ENCODE results near the gene PRAMEF8.
"Not testable (repeated sequence)": the region's sequence is repeated elsewhere in the genome, so short reads cannot be mapped to it uniquely, and the experiment has no call there.

The PRAMEF8 gene

DNA sequence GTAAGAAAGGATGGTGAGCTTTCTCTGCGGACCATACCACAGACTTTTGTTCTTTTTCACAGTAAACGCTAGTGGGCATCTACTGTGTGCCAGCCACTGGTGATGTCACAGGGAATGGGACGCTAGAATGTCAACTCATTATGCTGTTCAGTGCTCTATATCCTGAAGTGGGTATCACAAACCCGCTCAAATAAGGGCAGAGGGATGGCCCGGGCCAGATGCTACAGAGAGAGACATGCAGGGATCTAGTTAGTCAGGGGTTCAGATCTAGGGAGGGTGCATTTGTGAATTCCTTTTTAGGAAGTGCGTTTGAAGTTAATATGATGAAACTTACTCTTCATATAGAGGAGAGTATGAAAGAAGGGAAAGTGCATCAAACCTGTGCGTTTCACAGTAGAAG lies 37.8 kb downstream of the PRAMEF8 start:
- H3K36me3 ChIP-seq (ENCODE audit: control insufficient read depth, insufficient read depth, low read length); H3K27ac ChIP-seq (ENCODE audit: low read length); H3K9me3 ChIP-seq (ENCODE audit: control insufficient read depth, insufficient read depth, low read length); DNase-seq (ENCODE audit: low read depth, low spot score); H3K4me3 ChIP-seq (ENCODE audit: low read length); H3K4me1 ChIP-seq (ENCODE audit: control insufficient read depth, insufficient read depth, low read length); H3K27me3 ChIP-seq (ENCODE audit: control insufficient read depth, insufficient read depth, low read length): not testable (repeated sequence)
- no CpG with 5 or more reads among the region's 7 CpGs for WGBS (ENCODE audit: insufficient coverage, insufficient read length)

DNA sequence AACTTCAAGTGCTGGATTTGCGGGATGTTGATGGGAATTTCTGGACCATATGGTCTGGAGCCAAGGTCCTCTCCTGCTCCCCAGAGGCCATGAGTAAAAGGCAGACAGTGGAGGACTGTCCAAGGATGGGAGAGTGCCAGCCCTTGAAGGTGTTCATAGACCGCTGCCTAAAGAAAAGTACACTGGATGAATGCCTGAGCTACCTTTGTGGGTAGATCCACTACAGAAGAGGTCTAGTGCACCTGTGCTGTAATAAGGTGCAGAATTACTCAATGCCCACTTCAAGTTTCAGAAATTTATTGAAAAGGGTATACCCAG lies 38.4 kb downstream of the PRAMEF8 start:
- DNase-seq (ENCODE audit: low read depth, low spot score); H3K4me3 ChIP-seq (ENCODE audit: low read length): not testable (repeated sequence)

DNA sequence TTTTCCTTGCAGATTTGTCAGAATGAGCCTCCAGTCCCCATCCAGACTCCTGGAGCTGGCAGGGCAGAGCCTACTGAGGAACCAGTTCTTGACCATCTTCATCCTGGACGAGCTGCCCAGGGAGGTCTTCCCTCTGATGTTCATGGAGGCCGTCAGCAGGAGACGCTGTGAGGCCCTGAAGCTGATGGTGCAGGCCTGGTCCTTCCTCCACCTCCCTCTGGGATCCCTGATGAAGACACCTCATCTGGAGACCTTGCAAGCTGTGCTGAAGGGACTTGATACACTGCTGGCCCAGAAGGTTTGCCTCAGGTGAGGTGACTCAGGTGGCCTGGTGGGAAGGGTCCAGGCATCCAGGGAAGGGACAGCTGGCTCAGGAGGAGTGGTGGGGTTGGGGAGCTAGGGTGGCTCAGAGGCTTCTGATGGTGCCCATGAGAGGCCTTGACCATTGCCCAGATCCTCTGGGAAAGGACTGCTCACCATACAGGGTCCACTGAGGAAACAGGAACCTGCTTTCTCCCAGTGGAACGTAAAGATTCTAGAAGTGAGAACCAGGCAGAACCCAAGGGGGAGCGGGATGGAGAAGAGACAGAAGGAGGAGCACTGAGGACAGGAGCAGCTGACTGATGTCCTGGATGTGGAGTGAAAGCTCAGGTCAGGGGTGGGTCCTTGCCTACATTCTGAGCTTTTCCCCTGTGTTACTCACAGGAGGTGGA lies 38.9 kb downstream of the PRAMEF8 start:
- not testable (repeated sequence) for H3K9me3 ChIP-seq (ENCODE audit: control insufficient read depth, insufficient read depth, low read length); DNase-seq (ENCODE audit: low read depth, low spot score); H3K36me3 ChIP-seq (ENCODE audit: control insufficient read depth, insufficient read depth, low read length); H3K4me1 ChIP-seq (ENCODE audit: control insufficient read depth, insufficient read depth, low read length); H3K27me3 ChIP-seq (ENCODE audit: control insufficient read depth, insufficient read depth, low read length); H3K4me3 ChIP-seq (ENCODE audit: low read length); H3K27ac ChIP-seq (ENCODE audit: low read length)
- WGBS (ENCODE audit: insufficient coverage, insufficient read length): no CpG with 5 or more reads among the region's 5 CpGs

More for the DNA sequence above, 38.4 kb downstream of the PRAMEF8 start:
- H3K27ac ChIP-seq (ENCODE audit: low read length); H3K9me3 ChIP-seq (ENCODE audit: control insufficient read depth, insufficient read depth, low read length); H3K4me1 ChIP-seq (ENCODE audit: control insufficient read depth, insufficient read depth, low read length); H3K27me3 ChIP-seq (ENCODE audit: control insufficient read depth, insufficient read depth, low read length); H3K36me3 ChIP-seq (ENCODE audit: control insufficient read depth, insufficient read depth, low read length): not testable (repeated sequence)
- no CpG with 5 or more reads among the region's 2 CpGs for WGBS (ENCODE audit: insufficient coverage, insufficient read length)

DNA sequence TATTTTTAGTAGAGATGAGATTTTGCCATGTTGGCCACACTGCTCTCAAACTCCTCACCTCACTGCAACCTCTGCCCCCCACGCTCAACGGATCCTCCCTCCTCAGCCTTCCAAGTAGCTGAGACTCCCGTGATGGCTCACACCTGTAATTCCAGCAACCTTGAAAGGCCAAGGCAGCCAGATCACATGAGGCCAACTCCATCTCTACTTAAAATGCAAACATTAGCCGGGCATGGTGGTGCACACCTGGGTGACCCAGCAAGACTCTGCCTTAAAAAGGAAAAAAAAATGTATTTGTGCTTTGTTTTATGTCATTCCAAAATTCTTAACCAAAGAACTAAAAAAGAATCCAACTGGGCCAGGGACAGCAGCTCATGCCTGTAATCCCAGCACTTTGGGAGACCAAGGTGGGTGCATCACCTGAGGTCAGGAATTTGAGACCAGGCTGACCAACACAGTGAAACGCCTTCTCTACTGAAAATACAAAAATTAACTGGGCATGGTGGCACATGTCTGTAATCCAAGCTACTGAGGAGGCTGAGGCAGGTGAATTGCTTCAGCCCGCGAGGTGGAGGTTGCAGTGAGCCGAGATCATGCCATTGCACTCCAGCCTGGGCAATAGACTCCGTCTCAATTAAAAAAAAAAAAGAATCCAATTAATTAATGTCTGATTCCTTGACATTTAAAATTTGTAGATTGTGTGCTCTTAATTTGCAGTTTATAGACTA lies 41.2 kb downstream of the PRAMEF8 start:
- not testable (repeated sequence) for H3K27me3 ChIP-seq (ENCODE audit: control insufficient read depth, insufficient read depth, low read length); H3K9me3 ChIP-seq (ENCODE audit: control insufficient read depth, insufficient read depth, low read length); H3K4me3 ChIP-seq (ENCODE audit: low read length); H3K27ac ChIP-seq (ENCODE audit: low read length); DNase-seq (ENCODE audit: low read depth, low spot score); H3K36me3 ChIP-seq (ENCODE audit: control insufficient read depth, insufficient read depth, low read length); H3K4me1 ChIP-seq (ENCODE audit: control insufficient read depth, insufficient read depth, low read length)
- WGBS (ENCODE audit: insufficient coverage, insufficient read length): no CpG with 5 or more reads among the region's 9 CpGs

DNA sequence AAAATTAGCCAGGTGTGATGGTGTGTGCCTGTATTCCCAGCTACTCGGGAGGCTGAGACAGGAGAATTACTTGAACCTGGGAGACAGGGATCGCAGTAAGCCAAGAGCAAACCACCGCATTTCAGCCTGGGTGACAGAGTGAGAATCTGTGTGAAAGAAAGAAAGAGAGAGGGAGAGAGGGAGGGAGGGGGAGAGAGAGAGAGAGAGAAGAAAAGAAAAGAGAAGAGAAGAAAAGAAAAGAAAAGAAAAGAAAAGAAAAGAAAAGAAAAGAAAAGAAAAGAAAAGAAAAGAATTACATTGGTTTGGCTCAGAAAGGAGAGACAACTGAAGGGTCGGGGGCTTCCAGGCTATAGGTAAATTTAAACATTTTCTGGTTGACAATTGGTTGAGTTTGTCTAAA lies 45.3 kb downstream of the PRAMEF8 start:
- H3K4me3 ChIP-seq (ENCODE audit: low read length); DNase-seq (ENCODE audit: low read depth, low spot score); H3K4me1 ChIP-seq (ENCODE audit: control insufficient read depth, insufficient read depth, low read length); H3K27me3 ChIP-seq (ENCODE audit: control insufficient read depth, insufficient read depth, low read length); H3K9me3 ChIP-seq (ENCODE audit: control insufficient read depth, insufficient read depth, low read length); H3K27ac ChIP-seq (ENCODE audit: low read length); H3K36me3 ChIP-seq (ENCODE audit: control insufficient read depth, insufficient read depth, low read length): not testable (repeated sequence)
- no CpG with 5 or more reads among the region's 4 CpGs for WGBS (ENCODE audit: insufficient coverage, insufficient read length)

DNA sequence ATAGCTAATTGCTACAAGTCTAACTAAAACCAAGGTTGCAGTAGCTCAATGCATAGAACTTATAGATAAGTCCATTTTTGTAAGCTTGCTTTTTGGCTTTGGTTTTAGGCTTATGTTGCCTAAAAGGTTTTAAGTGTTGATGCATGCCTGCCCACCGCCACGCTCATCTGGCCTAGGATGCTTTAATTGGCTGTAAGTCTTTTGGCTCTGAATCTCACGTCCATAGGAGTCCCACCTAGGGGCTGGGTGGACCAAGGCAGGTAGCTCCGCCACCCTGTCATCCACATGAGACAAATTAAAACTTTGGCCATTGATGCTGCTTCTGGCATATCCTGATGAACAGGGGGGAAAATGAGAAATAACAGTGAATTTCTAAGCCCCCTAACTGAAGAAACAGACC lies 47.4 kb downstream of the PRAMEF8 start:
- H3K36me3 ChIP-seq (ENCODE audit: control insufficient read depth, insufficient read depth, low read length); H3K4me1 ChIP-seq (ENCODE audit: control insufficient read depth, insufficient read depth, low read length); H3K27ac ChIP-seq (ENCODE audit: low read length); DNase-seq (ENCODE audit: low read depth, low spot score); H3K4me3 ChIP-seq (ENCODE audit: low read length); H3K9me3 ChIP-seq (ENCODE audit: control insufficient read depth, insufficient read depth, low read length); H3K27me3 ChIP-seq (ENCODE audit: control insufficient read depth, insufficient read depth, low read length): not testable (repeated sequence)
- no CpG with 5 or more reads among the region's 4 CpGs for WGBS (ENCODE audit: insufficient coverage, insufficient read length)

DNA sequence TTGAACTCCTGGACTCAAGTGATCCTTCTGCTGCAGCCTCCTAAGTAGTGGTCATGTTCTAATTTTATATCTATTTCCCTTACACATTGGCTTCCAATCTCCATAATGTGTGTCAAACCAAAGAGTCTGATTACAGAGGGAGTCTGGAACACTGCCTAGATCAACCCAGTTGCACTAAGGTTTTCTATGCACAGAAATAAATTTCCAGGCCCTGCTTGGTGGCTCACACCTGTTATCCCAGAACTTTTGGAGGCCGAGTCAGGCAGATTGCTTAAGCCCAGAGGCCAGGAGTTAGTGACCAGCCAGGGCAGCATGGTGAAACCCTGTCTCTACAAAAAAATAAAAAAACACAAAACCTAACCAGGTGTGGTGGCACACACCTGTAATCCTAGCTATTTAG lies 50.9 kb downstream of the PRAMEF8 start:
- not testable (repeated sequence) for H3K36me3 ChIP-seq (ENCODE audit: control insufficient read depth, insufficient read depth, low read length); H3K4me3 ChIP-seq (ENCODE audit: low read length); H3K9me3 ChIP-seq (ENCODE audit: control insufficient read depth, insufficient read depth, low read length); H3K27ac ChIP-seq (ENCODE audit: low read length); DNase-seq (ENCODE audit: low read depth, low spot score); H3K27me3 ChIP-seq (ENCODE audit: control insufficient read depth, insufficient read depth, low read length); H3K4me1 ChIP-seq (ENCODE audit: control insufficient read depth, insufficient read depth, low read length)
- no CpG with 5 or more reads among the region's 1 CpG for WGBS (ENCODE audit: insufficient coverage, insufficient read length)

DNA sequence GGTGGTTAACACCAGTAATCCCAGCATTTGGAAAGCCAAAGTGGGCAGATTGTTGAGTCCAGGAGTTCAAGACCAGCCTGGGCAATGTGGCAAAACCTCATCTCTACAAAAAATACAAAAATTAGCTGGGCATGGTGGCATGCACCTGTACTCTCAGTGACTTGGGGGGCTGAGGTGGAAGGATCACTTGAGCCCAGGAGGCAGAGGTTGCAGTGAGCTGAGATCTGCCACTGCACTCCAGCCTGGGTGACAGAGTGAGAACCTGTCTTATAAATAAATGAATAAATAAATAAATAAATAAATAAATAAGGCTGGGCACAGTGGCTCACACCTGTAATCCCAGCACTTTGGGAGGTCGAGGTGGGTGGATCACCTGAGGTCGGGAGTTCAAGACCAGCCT lies 52.9 kb downstream of the PRAMEF8 start:
- H3K4me3 ChIP-seq (ENCODE audit: low read length); H3K4me1 ChIP-seq (ENCODE audit: control insufficient read depth, insufficient read depth, low read length); H3K27ac ChIP-seq (ENCODE audit: low read length); H3K36me3 ChIP-seq (ENCODE audit: control insufficient read depth, insufficient read depth, low read length); H3K27me3 ChIP-seq (ENCODE audit: control insufficient read depth, insufficient read depth, low read length); DNase-seq (ENCODE audit: low read depth, low spot score); H3K9me3 ChIP-seq (ENCODE audit: control insufficient read depth, insufficient read depth, low read length): not testable (repeated sequence)
- no CpG with 5 or more reads among the region's 2 CpGs for WGBS (ENCODE audit: insufficient coverage, insufficient read length)

Data from iPS DF 6.9 (cell line).